Measurements from ENCODE around the gene GTF2H4.
"Not testable (repeated sequence)": the region's sequence is repeated elsewhere in the genome, so short reads cannot be mapped to it uniquely, and the experiment has no call there.

The GTF2H4 gene

DNA sequence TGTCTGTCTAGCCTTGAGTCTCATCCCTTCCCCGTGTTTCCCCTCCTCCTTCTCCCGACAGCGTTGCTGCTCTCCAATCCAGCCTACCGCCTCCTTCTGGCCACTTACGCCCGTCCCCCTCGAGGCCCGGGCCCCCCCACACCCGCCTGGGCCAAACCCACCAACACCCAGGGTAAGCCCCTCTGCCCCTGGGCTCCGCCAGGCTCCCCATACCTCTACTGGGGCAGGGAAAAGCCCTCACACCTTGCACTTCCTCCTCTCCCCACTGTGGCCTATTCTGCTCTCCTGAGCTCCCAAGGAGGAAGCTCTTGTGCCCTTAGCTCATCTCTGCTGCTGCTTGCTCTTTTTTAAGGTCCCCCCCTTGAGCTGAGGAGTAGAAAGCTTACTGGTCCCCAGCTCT is 12.7 kb upstream of the GTF2H4 start:
- DNase-seq: no peak

DNA sequence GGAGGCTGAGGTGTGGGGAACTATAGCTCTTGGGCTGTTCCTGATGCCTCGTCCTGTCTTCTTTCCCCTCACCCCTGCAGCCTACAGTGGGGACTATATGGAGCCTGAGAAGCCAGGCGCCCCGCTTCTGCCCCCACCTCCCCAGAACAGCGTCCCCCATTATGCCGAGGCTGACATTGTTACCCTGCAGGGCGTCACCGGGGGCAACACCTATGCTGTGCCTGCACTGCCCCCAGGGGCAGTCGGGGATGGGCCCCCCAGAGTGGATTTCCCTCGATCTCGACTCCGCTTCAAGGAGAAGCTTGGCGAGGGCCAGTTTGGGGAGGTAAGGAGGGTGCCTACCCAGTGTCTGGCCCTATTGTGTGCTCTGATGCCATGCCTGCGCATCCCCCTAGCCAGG is 11.5 kb upstream of the GTF2H4 start:
- no peak for DNase-seq

DNA sequence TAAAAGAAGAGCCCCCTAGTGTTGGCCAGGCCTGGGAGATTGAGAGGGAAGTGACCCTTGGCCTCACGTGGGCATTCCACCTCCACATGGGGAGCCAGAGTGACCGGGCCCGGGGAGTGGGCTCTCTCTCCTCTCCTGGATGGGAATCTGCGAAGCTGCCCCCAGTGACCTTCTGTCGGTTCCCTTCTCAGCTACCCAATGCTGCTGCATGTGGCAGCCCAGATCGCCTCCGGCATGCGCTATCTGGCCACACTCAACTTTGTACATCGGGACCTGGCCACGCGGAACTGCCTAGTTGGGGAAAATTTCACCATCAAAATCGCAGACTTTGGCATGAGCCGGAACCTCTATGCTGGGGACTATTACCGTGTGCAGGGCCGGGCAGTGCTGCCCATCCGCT is 10.1 kb upstream of the GTF2H4 start:
- no peak for DNase-seq

DNA sequence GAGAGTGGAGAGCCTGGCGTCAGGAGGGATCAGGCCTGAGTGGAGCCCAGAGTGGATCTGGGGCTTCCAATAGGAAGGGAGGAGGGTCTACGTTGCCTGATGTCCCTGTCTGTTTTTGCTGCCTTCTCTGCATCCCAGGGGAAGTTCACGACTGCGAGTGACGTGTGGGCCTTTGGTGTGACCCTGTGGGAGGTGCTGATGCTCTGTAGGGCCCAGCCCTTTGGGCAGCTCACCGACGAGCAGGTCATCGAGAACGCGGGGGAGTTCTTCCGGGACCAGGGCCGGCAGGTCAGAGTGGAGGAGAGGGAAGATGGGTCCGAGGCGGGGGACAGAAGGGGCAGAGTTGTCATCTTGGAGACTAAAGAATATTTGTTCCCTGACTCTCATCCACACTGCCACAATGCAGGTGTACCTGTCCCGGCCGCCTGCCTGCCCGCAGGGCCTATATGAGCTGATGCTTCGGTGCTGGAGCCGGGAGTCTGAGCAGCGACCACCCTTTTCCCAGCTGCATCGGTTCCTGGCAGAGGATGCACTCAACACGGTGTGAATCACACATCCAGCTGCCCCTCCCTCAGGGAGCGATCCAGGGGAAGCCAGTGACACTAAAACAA is 9.2 kb upstream of the GTF2H4 start:
- DNase-seq: no peak

DNA sequence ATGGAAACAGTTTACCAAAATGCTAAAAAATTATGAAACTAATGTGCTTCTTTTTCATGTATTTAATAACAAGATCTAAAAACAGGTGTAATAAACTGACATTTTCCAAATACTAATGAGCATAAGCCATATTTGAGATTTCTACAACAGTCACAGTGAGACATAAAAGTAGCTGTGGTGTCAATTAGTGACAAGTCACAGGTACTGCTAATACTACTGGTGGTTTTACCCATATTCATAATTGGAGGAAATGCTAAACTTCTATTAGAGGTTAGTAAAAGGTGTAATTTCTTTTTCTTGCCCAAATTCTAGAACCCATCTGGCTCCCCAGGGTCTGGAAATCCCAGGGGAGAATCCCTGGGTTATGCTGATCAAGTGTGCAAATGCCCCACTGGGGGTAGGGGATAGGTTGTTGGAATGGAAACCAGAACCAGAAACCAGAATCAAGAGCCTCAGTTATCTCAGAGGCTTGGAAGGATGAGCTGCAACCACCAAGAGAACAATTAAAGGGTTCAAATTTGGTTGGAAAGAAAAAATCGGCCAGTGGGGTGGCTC is 7.1 kb upstream of the GTF2H4 start:
- DNase-seq: no peak

GRCh38 chr6:30901436-30901835 is 6.6 kb upstream of the GTF2H4 start:
- DNase-seq: no peak

GRCh38 chr6:30902196-30902595 is 5.8 kb upstream of the GTF2H4 start:
- DNase-seq: not testable (repeated sequence)

DNA sequence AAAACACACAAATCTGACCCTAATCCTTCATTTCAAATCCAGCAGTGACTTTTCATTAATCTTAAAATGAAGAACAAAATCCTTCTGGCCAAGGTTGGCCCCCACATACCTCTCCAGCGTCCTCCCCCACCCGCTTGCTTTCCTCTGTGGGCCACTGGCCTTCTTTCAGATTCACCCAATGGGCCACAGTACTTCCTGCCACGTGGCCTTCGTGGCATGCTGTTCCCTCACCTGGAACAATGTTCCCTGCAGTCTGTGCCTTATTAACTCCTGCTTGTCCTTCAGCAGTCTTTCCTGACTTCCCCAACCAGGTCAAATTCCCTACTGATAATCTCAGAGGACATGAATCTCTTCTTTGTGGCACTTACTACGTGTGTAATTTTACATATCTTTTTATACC is 5.3 kb upstream of the GTF2H4 start:
- DNase-seq: no peak

DNA sequence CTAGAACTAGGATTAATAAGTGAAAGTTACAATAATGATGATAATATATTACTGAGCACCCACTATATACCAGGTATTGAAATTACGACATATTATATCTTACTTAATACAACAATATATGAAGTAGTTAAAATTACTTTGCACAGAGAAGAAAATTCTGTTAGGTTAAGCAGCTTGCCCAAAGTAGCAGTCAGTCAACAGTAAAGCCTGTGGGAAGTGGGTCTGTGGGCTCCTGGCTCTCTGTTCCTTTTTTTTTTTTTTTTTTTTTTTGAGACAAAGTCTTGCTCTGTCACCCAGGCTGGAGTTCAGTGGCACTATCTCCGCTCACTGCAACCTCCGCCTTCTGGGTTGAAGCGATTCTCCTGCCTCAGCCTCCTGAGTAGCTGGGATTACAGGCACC is 4.8 kb upstream of the GTF2H4 start:
- no peak for DNase-seq

DNA sequence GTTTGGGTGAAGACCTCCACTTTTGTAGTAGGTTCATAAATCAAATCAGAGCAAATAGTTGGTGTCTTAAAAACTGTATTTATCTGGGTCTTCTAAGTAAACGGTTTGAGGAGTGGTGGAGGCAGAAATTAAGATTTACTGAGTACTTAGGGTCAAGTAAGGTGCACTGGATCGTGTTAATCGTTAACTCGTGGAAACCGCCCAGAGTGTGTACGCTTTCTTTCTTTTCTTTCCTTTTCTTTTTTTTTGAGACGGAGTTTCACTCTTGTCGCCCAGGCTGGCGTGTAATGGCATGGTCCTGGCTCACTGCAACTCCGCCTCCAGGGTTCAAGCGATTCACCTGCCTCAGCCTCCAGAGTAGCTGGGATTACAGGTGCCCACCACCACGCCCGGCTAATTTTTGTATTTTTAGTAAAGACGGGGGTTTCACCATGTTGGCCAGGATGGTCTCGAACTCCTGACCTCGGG is 683 bp upstream of the GTF2H4 start:
- not testable (repeated sequence) for DNase-seq

DNA sequence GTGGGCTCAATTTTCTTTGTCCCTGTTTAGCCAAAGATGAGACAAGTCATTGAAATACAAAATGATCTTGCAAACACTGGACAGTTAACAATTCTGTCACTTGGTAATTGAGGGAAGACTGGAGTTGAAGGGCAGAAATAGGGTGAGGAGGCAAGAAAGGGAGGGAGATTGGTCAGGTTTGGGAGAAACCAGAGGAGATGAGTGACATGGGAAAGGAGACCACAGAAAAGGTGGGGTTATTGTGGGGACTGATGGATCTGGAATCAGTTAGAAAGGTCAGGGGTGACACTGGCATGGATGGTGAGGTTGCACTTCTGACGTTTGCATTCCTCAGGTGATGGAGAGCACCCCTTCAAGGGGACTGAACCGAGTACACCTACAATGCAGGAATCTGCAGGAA is 693 bp downstream of the GTF2H4 start:
- no peak for DNase-seq

DNA sequence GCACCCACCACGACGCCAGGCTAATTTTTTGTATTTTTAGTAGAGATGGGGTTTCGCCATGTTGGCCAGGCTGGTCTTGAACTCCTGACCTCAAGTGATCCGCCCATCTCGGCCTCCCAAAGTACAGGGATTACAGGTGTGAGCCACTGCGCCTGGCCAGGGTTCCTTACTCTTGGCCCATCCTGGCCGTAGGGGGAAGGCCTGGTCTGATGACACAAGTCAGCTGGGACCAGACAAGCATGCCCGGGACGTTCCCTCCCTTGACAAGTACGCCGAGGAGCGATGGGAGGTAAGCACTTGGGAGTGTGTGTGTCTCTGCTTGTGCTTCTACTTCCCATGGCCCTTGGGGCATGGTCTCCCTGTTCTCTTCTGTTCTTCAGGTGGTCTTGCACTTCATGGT is 2.5 kb downstream of the GTF2H4 start:
- not testable (repeated sequence) for DNase-seq

GRCh38 chr6:30912746-30913520 is 4.9 kb downstream of the GTF2H4 start:
- no peak for DNase-seq

GRCh38 chr6:30913721-30914075 is 5.7 kb downstream of the GTF2H4 start:
- no peak for DNase-seq

DNA sequence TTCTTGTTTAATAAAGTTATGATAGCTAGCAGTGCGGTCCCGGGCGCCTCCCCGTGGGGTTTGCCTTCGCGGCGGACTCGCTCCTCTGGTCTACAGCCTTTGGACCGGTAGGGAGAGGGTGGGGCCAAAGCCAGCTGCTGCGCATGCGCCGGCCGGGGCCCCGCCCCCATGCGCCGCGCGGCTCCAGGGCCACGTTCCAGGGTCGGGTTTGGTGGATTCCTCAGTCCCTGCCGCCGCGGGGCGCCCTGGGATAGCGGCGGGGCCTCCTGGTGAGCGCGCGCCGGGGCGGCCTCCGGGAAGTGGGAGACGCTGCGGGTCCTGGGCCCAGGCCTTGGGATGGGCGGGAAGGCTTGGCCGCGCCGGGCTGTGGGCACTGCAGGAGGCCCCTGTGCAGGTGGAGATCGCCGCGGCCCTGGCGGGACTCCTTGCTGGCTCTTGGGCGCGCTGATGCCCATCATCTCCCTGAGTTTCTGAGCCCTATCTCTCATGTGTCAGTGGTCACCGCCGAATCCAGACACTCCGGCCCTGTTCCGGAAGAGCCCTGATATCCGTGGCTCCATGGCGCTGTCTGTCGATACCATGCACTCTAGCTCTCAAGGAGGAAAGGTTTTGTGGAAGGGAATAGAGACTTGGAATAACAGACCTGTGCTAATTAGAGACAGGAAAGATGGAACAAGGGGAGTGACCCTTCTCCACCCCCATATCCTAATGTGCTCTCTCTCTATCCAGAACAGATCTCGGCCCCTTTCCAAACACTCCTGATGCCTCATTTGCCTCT is 6.3 kb downstream of the GTF2H4 start, which contains the start of gene VARS2:
TSS of gene VARS2 (plus strand) at position 163 of the 778 bp plus-strand sequence. CDS start at position 762, 599 bp downstream.
- DNase-seq: peak; percentile 95

DNA sequence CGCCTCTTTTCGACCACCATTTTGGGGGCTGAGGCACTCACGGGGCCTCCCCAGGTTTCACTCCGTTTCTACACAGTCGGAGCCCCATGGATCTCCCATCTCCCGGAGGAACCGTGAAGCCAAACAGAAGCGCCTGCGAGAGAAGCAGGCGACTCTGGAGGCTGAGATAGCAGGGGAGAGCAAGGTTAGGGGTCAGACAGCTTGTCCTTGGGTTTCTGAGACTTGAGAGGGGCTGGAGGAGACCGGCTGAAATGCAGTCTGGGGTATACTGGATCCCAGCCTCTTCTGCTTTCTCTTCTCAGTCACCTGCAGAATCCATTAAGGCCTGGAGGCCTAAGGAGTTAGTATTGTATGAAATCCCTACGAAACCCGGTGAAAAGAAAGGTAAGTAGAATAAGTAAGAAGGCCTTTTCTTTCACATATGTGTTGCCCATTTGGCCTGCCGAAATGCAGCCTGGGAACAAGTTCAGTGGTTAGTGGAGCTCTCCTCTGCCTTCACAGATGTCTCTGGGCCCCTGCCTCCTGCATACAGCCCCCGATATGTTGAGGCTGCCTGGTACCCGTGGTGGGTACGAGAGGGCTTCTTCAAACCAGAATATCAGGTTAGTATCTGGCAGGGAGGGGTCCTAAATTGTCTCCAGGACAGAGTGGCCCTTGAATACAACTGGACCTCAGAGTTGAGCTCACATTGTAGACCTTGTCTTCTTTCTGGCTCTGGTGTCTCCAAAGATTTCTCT is 7.0 kb downstream of the GTF2H4 start:
- peak; percentile 13 for DNase-seq

- peak; percentile 66 for DNase-seq
These were observed 7.6 kb downstream of the GTF2H4 start for GRCh38 chr6:30915591-30915946.

DNA sequence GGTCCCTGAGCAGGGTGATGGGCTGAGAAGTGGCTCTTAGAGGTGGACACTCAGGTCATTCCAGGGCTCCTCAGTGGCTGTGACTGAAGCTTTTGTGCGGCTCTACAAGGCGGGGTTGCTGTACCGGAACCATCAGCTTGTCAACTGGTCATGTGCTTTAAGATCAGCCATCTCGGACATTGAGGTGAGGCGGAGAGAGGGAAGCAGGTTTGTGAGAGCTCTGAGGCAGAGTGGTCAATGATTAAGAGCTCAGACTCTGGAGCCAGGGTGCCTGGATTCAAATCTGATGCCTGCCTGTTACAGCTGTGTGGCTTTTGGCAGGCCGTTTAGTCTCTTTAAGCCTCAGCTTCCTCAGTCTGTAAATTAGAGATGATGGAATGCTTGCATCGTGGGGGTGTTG is 9.0 kb downstream of the GTF2H4 start:
- no peak for DNase-seq

- DNase-seq: no peak
These were observed 9.5 kb downstream of the GTF2H4 start for GRCh38 chr6:30917487-30917886.

GRCh38 chr6:30918670-30919069 is 10.7 kb downstream of the GTF2H4 start:
- DNase-seq: no peak

DNA sequence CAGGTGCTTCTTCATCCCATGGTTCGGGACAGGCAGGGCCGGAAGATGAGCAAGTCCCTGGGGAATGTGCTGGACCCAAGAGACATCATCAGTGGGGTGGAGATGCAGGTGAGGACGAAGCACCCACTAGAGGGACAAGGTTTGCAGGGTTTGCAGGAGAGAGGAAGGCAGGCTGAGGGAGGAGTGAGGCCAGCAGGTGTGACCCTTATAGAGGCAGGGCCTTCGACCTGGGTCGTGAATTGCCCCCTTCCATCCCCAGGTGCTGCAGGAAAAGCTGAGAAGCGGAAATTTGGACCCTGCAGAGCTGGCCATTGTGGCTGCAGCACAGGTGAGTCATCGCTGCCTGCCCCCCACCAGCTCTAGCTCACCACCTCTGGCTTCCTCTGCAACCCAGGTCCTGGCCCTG is 14.4 kb downstream of the GTF2H4 start:
- no peak for DNase-seq

DNA sequence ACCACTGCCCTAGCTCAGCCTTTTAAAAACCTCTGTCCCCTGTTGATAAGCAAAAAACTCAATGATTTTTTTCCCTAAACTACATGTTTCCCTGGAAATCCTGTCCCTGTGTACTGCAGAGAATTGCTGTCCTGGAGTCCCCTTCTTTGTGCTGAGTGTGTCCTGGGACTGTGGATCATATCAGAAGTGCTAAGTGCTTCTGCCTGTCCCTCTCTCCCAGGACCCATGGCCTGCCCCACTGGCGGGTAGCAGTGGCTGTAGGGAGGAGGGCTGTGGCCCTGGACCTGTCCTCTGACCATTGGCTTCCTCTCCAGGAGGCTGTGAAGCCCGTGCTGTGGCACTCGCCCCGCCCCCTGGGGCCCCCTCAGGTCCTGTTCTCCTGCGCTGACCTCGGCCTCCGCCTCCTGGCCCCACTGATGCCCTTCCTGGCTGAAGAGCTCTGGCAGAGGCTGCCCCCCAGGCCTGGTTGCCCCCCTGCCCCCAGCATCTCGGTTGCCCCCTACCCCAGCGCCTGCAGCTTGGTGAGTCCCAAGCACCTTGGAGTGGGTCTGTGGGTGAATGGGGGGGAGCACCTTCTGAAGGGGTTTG is 16.1 kb downstream of the GTF2H4 start:
- DNase-seq: not testable (repeated sequence)
